ENCODE data around the gene STX4. TPM values are rescaled to one million over a fixed set of nuclear protein-coding genes. Genes with fewer than 3 reads are reported as not detected.

The STX4 gene
- total RNA-seq, 1 experiment from 2014 or later, result 26.0 TPM

DNA sequence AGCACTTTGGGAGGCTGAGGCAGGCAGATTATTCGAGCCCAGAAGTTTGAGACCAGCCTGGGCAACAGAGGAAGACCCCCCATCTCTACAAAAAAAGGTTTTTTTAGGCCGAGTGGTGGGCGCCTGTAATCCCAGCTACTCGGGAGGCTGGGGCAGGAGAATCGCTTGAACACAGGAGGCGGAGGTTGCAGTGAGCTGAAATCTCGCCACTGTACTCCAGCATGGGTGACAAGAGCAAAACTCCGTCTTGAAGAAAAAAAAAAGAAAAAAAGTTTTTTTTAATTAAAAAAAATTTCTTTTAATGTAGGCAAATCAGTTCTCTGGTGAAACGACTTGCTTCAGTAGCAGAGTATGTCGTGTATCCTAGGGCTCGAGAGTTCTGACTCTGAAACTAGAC is 37.4 kb upstream of the STX4 start:
- H3K4me1 ChIP-seq (ENCODE audit: control insufficient read depth in 1 of 2, insufficient read depth in 2 of 2, low read length in 2 of 2), result peaks cover 22 to 44% of the 10 kb centered on the region in 2 experiments
- no peaks in the 10 kb centered on the region for H4K20me1 ChIP-seq (ENCODE audit: insufficient read depth)
- no peak for ATAC-seq
- CTCF ChIA-PET, result interaction anchor here (1.3 to 1.7 kb wide), 2 partner anchors 10 kb away, joined by 4 to 5 read pairs; partner anchors contain the start of gene HSD3B7
- H3K27me3 ChIP-seq (ENCODE audit: insufficient read depth, low read length), result no peaks in the 10 kb centered on the region
- H3K4me3 ChIP-seq (replicated peaks in 1 of 2; ENCODE audit: low read depth in 1 of 2, low read length in 2 of 2), result peak overlapping the region; percentile 72 to 83
- H3K4me2 ChIP-seq (ENCODE audit: low read length), result peak overlapping the region; percentile 99
- TF ChIP-seq REST (IDR thresholded peaks at IDR 0.05; ENCODE audit: low read depth), result no peak
- no peak for TF ChIP-seq SIN3A (IDR thresholded peaks at IDR 0.05; ENCODE audit: low read depth)
- no peak for TF ChIP-seq EZH2phosphoT487 (IDR thresholded peaks at IDR 0.05; ENCODE audit: borderline replicate concordance)
- no peak for TF ChIP-seq EGR1 (IDR thresholded peaks at IDR 0.05; ENCODE audit: low read depth)
- no peak for TF ChIP-seq TCF7L2 (IDR thresholded peaks at IDR 0.05; ENCODE audit: borderline replicate concordance, extremely low read depth, insufficient read depth, insufficient read length)
- RAD21 ChIA-PET (ENCODE audit: low non-redundant PET in 1 of 2, low total read pairs in 2 of 2, uncharacterized antibody in 2 of 2, unreplicated experiment in 2 of 2), result interaction anchor here in 1 of 2 experiments (0.6 kb wide), 1 partner anchor 97 kb away, joined by 3 read pairs; no protein-coding TSS in a partner anchor
- peak overlapping the region; percentile 85 for H2AFZ ChIP-seq (ENCODE audit: low read depth, low read length, poor library complexity, severe bottlenecking)
- peak overlapping the region; percentile 87 for H3K9ac ChIP-seq (ENCODE audit: low read length)
- intact Hi-C loops (cut with micrococcal nuclease), result loop anchor here (5.0 kb wide), 2 partner anchors 76 to 96 kb away; partner anchors contain the start of genes VKORC1, ZNF646 and ZNF668
- peak overlapping the region; percentile 70 for H3K27ac ChIP-seq (ENCODE audit: low read depth, low read length)
- H3K9me3 ChIP-seq (ENCODE audit: control insufficient read depth in 1 of 2, insufficient read depth in 1 of 2, low read depth in 1 of 2, low read length in 2 of 2), result no peaks in the 10 kb centered on the region
- H3K9me2 ChIP-seq (ENCODE audit: insufficient read depth), result no peaks in the 10 kb centered on the region
- H3K36me3 ChIP-seq (ENCODE audit: control insufficient read depth in 1 of 2, insufficient read depth in 2 of 2, low read length in 2 of 2), result no peaks in the 10 kb centered on the region
- no peak for DNase-seq (ENCODE audit: low read depth, low spot score)
- no peaks in the 10 kb centered on the region for H3K79me2 ChIP-seq (ENCODE audit: insufficient read depth, low read length)
- no TSS peak for BruUV-seq (replicated peaks)
- POLR2A ChIA-PET, result no interaction called here
